Mesendoderm (in vitro differentiated cells): Measurements from ENCODE around the gene LDLRAD1.
"Not testable (repeated sequence)": the region's sequence is repeated elsewhere in the genome, so short reads cannot be mapped to it uniquely, and the experiment has no call there.

Experiments used
- DNase-seq: peaks from one replicate; pipeline ENCODE4 v3.0.0; 2013
- H2AK5ac ChIP-seq: 2 replicates; pipeline ENCODE4 v1.6.1; 2013; ENCODE audit warnings: low read length, inconsistent platforms
- H2BK120ac ChIP-seq: 2 replicates; pipeline ENCODE4 v1.6.1; 2013; ENCODE audit warnings: low read depth, mild to moderate bottlenecking, low read length, moderate library complexity, mixed read lengths
- H2BK15ac ChIP-seq: replicated peaks from 2 replicates; pipeline ENCODE4 v1.6.1; 2013; ENCODE audit warnings: low read depth, mild to moderate bottlenecking, moderate library complexity
- H2BK5ac ChIP-seq: 2 replicates; pipeline ENCODE4 v1.6.1; 2013; ENCODE audit warnings: low read length, inconsistent platforms
- H3K18ac ChIP-seq: 2 replicates; pipeline ENCODE4 v1.6.1; 2013; ENCODE audit warnings: mild to moderate bottlenecking, low read length, mixed read lengths
- H3K23ac ChIP-seq: one replicate; pipeline ENCODE4 v1.6.1; 2013; ENCODE audit warnings: low read length
- H3K27ac ChIP-seq: 2 replicates; pipeline ENCODE4 v1.5.1; 2013; ENCODE audit warnings: low read depth, mild to moderate bottlenecking, inconsistent platforms, low read length, moderate library complexity
- H3K27me3 ChIP-seq: 2 replicates; pipeline ENCODE4 v1.6.1; 2013; ENCODE audit warnings: low read length, control low read depth, mild to moderate bottlenecking, inconsistent platforms; ENCODE audit not compliant: insufficient read depth, poor library complexity
- H3K36me3 ChIP-seq: 2 replicates; pipeline ENCODE4 v1.6.1; 2013; ENCODE audit warnings: low read length, inconsistent platforms; ENCODE audit not compliant: control insufficient read depth, insufficient read depth
- H3K4ac ChIP-seq: one replicate; pipeline ENCODE4 v1.6.1; 2013; ENCODE audit warnings: low read depth, mild to moderate bottlenecking, low read length, moderate library complexity
- H3K4me1 ChIP-seq: 2 replicates; pipeline ENCODE4 v1.6.1; 2013; ENCODE audit warnings: low read depth, low read length, inconsistent platforms; ENCODE audit not compliant: control insufficient read depth
- H3K4me2 ChIP-seq: 2 replicates; pipeline ENCODE4 v1.6.1; 2013; ENCODE audit warnings: low read length
- H3K4me3 ChIP-seq: 2 replicates; pipeline ENCODE4 v1.5.1; 2013; ENCODE audit warnings: mild to moderate bottlenecking, low read length
- H3K56ac ChIP-seq: one replicate; pipeline ENCODE4 v1.6.1; 2013; ENCODE audit warnings: low read length
- H3K79me1 ChIP-seq: 2 replicates; pipeline ENCODE4 v1.6.1; 2013; ENCODE audit warnings: low read length, inconsistent platforms
- H3K79me2 ChIP-seq: 2 replicates; pipeline ENCODE4 v1.6.1; 2013; ENCODE audit warnings: mild to moderate bottlenecking, low read length; ENCODE audit not compliant: control insufficient read depth, insufficient read depth
- H3K9ac ChIP-seq: 2 replicates; pipeline ENCODE4 v1.6.1; 2013; ENCODE audit warnings: low read length, inconsistent platforms
- H4K5ac ChIP-seq: one replicate; pipeline ENCODE4 v1.6.1; 2013; ENCODE audit warnings: low read length
- H4K8ac ChIP-seq: one replicate; pipeline ENCODE4 v1.6.1; 2013; ENCODE audit warnings: low read depth, mild to moderate bottlenecking, control low read depth, low read length, moderate library complexity
- WGBS: extraction: QIAGEN DNeasy Blood & Tissue Kit; methylation state at CpG from one replicate; pipeline ENCODE4 v1.1.7; 2013; ENCODE audit warnings: low lambda C conversion rate, missing lambda C conversion rate; ENCODE audit not compliant: insufficient coverage; ENCODE audit errors: extremely low coverage; 5-methylcytosine and 5-hydroxymethylcytosine counted together

Gene LDLRAD1

GRCh38 chr1:54024358-54024757 is 6.4 kb upstream of the LDLRAD1 start:
- no peak overlapping the region for H2BK120ac ChIP-seq
- H3K27me3 ChIP-seq: no peaks in the 10 kb centered on the region
- H3K4ac ChIP-seq: no peak overlapping the region
- no peak overlapping the region for H2AK5ac ChIP-seq
- no CpG with 5 or more reads among the region's 2 CpGs for WGBS
- H3K36me3 ChIP-seq: no peaks in the 10 kb centered on the region
- H2BK15ac ChIP-seq: no peak overlapping the region
- no peak overlapping the region for H3K56ac ChIP-seq
- no peak overlapping the region for H3K18ac ChIP-seq
- no peak overlapping the region for H3K9ac ChIP-seq
- no peak overlapping the region for H4K8ac ChIP-seq
- H3K4me3 ChIP-seq: no peak overlapping the region
- H3K4me1 ChIP-seq: peaks cover 3% of the 10 kb centered on the region
- no peaks in the 10 kb centered on the region for H3K79me2 ChIP-seq
- no peak overlapping the region for H2BK5ac ChIP-seq
- no peak overlapping the region for H3K27ac ChIP-seq
- H3K4me2 ChIP-seq: no peak overlapping the region
- no peak overlapping the region for H3K23ac ChIP-seq
- H3K79me1 ChIP-seq: no peaks in the 10 kb centered on the region
- H4K5ac ChIP-seq: no peak overlapping the region
- no peak for DNase-seq

- H3K4me3 ChIP-seq, H3K4me2 ChIP-seq, H3K36me3 ChIP-seq, H2BK120ac ChIP-seq, H3K4ac ChIP-seq, H2AK5ac ChIP-seq, H3K79me1 ChIP-seq, H3K79me2 ChIP-seq, H3K56ac ChIP-seq, H3K27me3 ChIP-seq, H2BK5ac ChIP-seq, H3K4me1 ChIP-seq, H4K8ac ChIP-seq, H3K18ac ChIP-seq, H3K9ac ChIP-seq, H3K23ac ChIP-seq, DNase-seq, H4K5ac ChIP-seq, H2BK15ac ChIP-seq, H3K27ac ChIP-seq: not testable (repeated sequence)
- no CpG with 5 or more reads among the region's 10 CpGs for WGBS
Measured at GRCh38 chr1:54019562-54020176, 1.7 kb upstream of the LDLRAD1 start.

GRCh38 chr1:54018635-54019034 is 649 bp upstream of the LDLRAD1 start:
- Histone ChIP-seq H3K79me2 (no peaks in the 10 kb centered on the region), H3K4ac (no peak overlapping the region), H3K4me2 (no peak overlapping the region), H3K9ac (no peak overlapping the region), H4K8ac (no peak overlapping the region), H2BK15ac (no peak overlapping the region), H2AK5ac (no peak overlapping the region), H3K18ac (no peak overlapping the region), H2BK5ac (no peak overlapping the region), H3K56ac (no peak overlapping the region), H3K36me3 (no peaks in the 10 kb centered on the region), H3K23ac (no peak overlapping the region), H3K27ac (no peak overlapping the region), H3K27me3 (no peaks in the 10 kb centered on the region), H3K4me3 (no peak overlapping the region), H2BK120ac (no peak overlapping the region), H3K79me1 (no peaks in the 10 kb centered on the region), H4K5ac (no peak overlapping the region), H3K4me1 (peaks cover 2% of the 10 kb centered on the region)
- no peak for DNase-seq
- no CpG with 5 or more reads among the region's 5 CpGs for WGBS

GRCh38 chr1:54016343-54017282 is 1.4 kb downstream of the LDLRAD1 start:
- Histone ChIP-seq H3K27me3 (no peaks in the 10 kb centered on the region), H3K4me1 (peaks cover 2% of the 10 kb centered on the region), H3K9ac (no peak overlapping the region), H3K36me3 (no peaks in the 10 kb centered on the region), H3K56ac (no peak overlapping the region), H3K23ac (no peak overlapping the region), H3K27ac (no peak overlapping the region), H2BK15ac (no peak overlapping the region), H3K4ac (no peak overlapping the region), H4K8ac (no peak overlapping the region), H4K5ac (no peak overlapping the region), H3K18ac (no peak overlapping the region), H2BK120ac (no peak overlapping the region), H3K4me3 (no peak overlapping the region), H2AK5ac (no peak overlapping the region), H2BK5ac (no peak overlapping the region), H3K79me2 (no peaks in the 10 kb centered on the region), H3K79me1 (no peaks in the 10 kb centered on the region), H3K4me2 (no peak overlapping the region)
- DNase-seq: peak; percentile 87
- no CpG with 5 or more reads among the region's 8 CpGs for WGBS

- Histone ChIP-seq H3K27me3 (no peaks in the 10 kb centered on the region), H3K23ac (no peak overlapping the region), H3K4ac (no peak overlapping the region), H3K4me2 (no peak overlapping the region), H3K27ac (no peak overlapping the region), H3K9ac (no peak overlapping the region), H3K79me2 (no peaks in the 10 kb centered on the region), H2BK5ac (no peak overlapping the region), H4K8ac (no peak overlapping the region), H4K5ac (no peak overlapping the region), H2BK15ac (no peak overlapping the region), H2AK5ac (no peak overlapping the region), H2BK120ac (no peak overlapping the region), H3K56ac (no peak overlapping the region), H3K4me3 (no peak overlapping the region), H3K18ac (no peak overlapping the region), H3K36me3 (no peaks in the 10 kb centered on the region), H3K4me1 (peaks cover 2% of the 10 kb centered on the region), H3K79me1 (no peaks in the 10 kb centered on the region)
- DNase-seq: no peak
- no CpG with 5 or more reads among the region's 17 CpGs for WGBS
Measured at GRCh38 chr1:54014009-54014629, 3.9 kb downstream of the LDLRAD1 start.
